H7 (cell line): ENCODE data around the gene PPP1R1B. TPM values are rescaled to one million over a fixed set of nuclear protein-coding genes. Genes with fewer than 3 reads are reported as not detected.

Experiments used
- DNase-seq: peaks from one replicate; pipeline ENCODE4 v3.0.0; 2012
- H3K27me3 ChIP-seq: 2 replicates; pipeline ENCODE4 v1.6.0; 2011; ENCODE audit warnings: mild to moderate bottlenecking, low read length; ENCODE audit not compliant: control insufficient read depth, insufficient read depth
- H3K36me3 ChIP-seq: replicated peaks from 2 replicates; pipeline ENCODE4 v1.5.1; 2011; ENCODE audit warnings: low read length; ENCODE audit not compliant: control insufficient read depth, insufficient read depth
- H3K4me3 ChIP-seq: 2 replicates; pipeline ENCODE4 v1.5.1; 2011; ENCODE audit warnings: low read depth, mild to moderate bottlenecking, control low read depth, low read length, moderate library complexity; ENCODE audit not compliant: insufficient read depth
- total RNA-seq: library from RNA; depleted of rRNA; stranded (reverse); fragments of >200 nt; shearing (Covaris generic); gene quantifications from 2 replicates; pipeline ENCODE4 v1.2.3, GENCODE V29; 2014

Gene PPP1R1B
- total RNA-seq, 1 experiment from 2014 or later = 8.3 TPM

DNA sequence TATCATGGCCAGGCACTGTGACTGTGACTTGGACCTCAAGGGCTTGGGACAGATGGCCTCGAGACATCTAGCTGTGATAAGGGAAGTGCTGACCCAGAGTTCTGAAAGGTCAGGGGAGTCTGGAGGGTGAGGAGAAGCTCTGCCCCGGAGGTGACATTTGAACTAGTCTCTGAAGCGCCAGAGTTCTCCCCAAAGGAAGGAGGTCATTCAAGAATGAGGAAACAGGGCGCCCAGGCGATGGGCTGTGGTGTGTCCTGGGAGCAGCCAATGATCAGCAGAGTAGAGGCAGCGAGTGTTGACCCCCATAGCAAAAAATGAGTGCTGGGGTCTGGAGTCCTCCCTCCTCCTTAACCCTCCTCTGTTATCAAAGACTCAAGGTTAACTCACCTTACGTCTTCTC is 15.1 kb downstream of the PPP1R1B start:
- DNase-seq = no peak
- Histone ChIP-seq H3K4me3 (no peak overlapping the region), H3K36me3 (no peaks in the 10 kb centered on the region), H3K27me3 (no peaks in the 10 kb centered on the region)

DNA sequence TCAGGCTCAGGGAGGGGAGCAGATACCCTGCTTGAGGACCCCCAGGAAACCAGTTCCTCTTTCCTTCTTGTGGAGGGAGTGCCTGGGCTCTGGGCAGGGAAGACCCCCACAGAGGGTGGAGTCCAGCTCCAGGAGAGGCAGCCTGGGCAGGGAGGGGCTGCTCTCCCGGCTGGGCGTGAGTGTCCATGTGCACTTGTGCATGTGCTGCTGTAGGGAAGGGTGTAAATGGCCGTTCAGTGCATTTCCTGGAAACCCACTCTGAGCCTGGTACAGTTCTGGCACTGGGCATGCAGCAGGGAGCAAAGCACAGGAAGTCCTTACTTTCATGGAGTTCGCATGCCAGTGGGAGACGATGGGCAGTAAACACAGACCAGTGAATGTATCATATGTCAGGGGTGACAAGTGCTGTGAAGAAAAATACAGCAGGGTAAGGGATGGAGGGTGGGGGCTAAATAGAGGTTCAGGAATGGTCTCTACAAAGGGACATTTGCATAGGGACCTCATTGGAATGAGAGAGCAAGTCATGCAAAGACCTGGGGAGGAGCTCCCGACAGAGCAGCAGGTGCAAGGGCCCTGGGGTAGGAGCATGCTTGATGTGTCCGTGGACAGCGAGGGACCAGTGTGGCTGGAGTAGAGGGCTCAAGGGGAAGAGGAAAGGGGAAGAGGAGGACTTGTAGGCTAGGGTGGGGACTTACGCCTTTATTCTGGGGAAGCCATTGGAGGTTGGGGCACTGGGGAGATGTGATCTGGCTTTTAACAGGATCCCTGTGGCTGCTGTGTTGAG is 15.7 kb downstream of the PPP1R1B start:
- H3K36me3 ChIP-seq = no peaks in the 10 kb centered on the region
- no peaks in the 10 kb centered on the region for H3K27me3 ChIP-seq
- DNase-seq = no peak
- H3K4me3 ChIP-seq = no peak overlapping the region

- Histone ChIP-seq H3K36me3 (no peaks in the 10 kb centered on the region), H3K4me3 (no peak overlapping the region), H3K27me3 (no peaks in the 10 kb centered on the region)
- DNase-seq = no peak
Observed at GRCh38 chr17:39643271-39643670, 16.5 kb downstream of the PPP1R1B start.

- Histone ChIP-seq H3K4me3 (no peak overlapping the region), H3K27me3 (no peaks in the 10 kb centered on the region), H3K36me3 (no peaks in the 10 kb centered on the region; the same call in 1 of the 2 replicates)
- no peak for DNase-seq
Observed at GRCh38 chr17:39647256-39647655, 20.5 kb downstream of the PPP1R1B start.

DNA sequence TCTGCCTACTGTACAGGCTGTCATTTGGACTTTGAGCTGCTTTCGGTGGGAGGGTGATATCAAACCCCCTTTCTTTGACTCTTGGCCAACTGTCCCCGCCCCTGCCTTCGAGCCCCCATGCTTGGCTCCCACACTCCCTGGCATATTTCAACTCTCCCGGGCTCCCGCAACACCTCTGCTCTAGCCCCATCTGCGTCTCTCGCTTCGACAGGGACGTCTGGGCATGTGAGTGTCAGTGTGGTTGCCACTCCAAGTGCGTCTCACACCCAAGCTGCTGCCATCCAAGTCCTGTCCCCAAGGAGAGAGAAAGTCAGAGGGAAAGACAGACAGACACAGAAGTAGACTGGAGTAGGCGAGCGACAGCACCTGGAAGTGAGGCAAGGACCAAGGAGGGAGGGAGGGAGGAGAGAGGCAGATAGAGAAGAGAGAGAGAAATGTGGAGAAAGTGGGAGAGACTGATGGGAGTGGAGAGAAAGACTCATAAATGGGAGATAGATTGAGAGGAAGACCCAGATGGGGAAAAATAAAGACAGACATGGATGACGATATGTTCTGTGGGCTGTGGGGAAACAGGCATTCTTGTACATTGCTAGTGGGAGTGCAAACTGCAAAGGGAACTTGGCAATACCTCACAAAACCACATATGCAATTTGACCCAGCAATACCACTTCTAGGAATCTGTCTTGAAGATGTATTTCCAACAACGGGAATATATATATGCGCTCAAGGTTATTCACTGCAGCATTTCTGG is 22.0 kb downstream of the PPP1R1B start:
- no peak overlapping the region for H3K4me3 ChIP-seq
- H3K27me3 ChIP-seq = no peaks in the 10 kb centered on the region
- DNase-seq = no peak
- no peaks in the 10 kb centered on the region; the same call in 1 of the 2 replicates for H3K36me3 ChIP-seq

- Histone ChIP-seq H3K36me3 (peaks cover 1% of the 10 kb centered on the region), H3K27me3 (no peaks in the 10 kb centered on the region), H3K4me3 (no peak overlapping the region)
- no peak for DNase-seq
Observed at GRCh38 chr17:39650121-39650579, 23.4 kb downstream of the PPP1R1B start.

- Histone ChIP-seq H3K36me3 (peaks cover 1% of the 10 kb centered on the region), H3K4me3 (no peak overlapping the region), H3K27me3 (no peaks in the 10 kb centered on the region)
- DNase-seq = no peak
Observed at GRCh38 chr17:39651923-39652586, 25.3 kb downstream of the PPP1R1B start.

GRCh38 chr17:39652587-39653315 is 26.0 kb downstream of the PPP1R1B start:
- peak; percentile 91 for DNase-seq
- peaks cover 1% of the 10 kb centered on the region for H3K36me3 ChIP-seq
- no peak overlapping the region for H3K4me3 ChIP-seq
- no peaks in the 10 kb centered on the region for H3K27me3 ChIP-seq

GRCh38 chr17:39653316-39653661 is 26.5 kb downstream of the PPP1R1B start:
- H3K36me3 ChIP-seq = peaks cover 1% of the 10 kb centered on the region
- no peaks in the 10 kb centered on the region for H3K27me3 ChIP-seq
- DNase-seq = peak; percentile 78
- H3K4me3 ChIP-seq = no peak overlapping the region

- Histone ChIP-seq H3K4me3 (no peak overlapping the region), H3K36me3 (peaks cover 1% of the 10 kb centered on the region), H3K27me3 (no peaks in the 10 kb centered on the region)
- peak; percentile 97 for DNase-seq
Observed at GRCh38 chr17:39653662-39654331, 27.0 kb downstream of the PPP1R1B start.

DNA sequence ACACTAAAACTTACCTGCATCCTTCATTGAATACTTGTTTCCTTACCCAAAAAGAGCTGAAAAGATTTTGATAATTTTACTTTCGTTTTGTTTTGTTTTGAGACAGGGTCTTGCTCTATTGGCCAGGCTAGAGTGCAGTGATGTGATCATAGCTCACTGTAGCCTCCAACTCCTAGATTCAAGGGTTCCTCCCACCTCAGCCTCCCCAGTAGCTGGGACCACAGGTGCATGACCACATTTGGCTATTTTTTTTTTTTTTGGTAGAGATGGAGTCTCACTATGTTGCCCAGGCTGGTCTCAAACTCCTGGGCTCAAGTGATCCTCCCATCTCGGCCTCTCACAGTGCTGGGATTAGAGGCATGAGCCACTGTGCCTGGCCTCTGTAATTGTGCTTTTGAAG is 28.4 kb downstream of the PPP1R1B start:
- H3K27me3 ChIP-seq = no peaks in the 10 kb centered on the region
- no peak overlapping the region for H3K4me3 ChIP-seq
- no peak for DNase-seq
- peaks cover 4% of the 10 kb centered on the region for H3K36me3 ChIP-seq

DNA sequence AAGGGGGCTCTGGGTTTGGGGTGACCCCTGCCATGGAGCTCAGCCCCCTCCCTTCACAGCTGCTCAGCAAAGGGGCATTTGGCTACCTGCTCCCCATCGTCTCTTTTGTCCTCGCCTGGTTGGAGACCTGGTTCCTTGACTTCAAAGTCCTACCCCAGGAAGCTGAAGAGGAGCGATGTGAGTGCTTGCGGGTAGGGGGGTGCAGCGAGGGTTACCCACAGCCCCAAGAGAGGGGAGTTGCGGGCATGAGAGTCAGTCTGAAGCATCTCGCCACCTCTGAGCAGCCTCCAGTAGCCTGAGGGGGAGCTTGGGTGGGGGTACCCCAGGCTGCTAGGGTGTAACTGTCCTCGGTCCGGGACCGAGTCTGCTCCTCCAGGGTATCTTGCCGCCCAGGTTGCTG is 31.6 kb downstream of the PPP1R1B start:
- no peak overlapping the region for H3K4me3 ChIP-seq
- H3K27me3 ChIP-seq = no peaks in the 10 kb centered on the region
- DNase-seq = no peak
- peaks cover 6% of the 10 kb centered on the region for H3K36me3 ChIP-seq

GRCh38 chr17:39658760-39659159 is 32.0 kb downstream of the PPP1R1B start:
- Histone ChIP-seq H3K36me3 (peaks cover 6% of the 10 kb centered on the region), H3K4me3 (no peak overlapping the region), H3K27me3 (no peaks in the 10 kb centered on the region)
- no peak for DNase-seq
